Testis (tissue), 2 donors: ENCODE results near the gene PDLIM7.

Experiments used
- CTCF ChIP-seq, 3 experiments: fragments of 450-650 bp in 2 of 3; fragments of 200-600 bp in 1 of 3; sonication (generic) in 1 of 3; IDR thresholded peaks; one replicate each; pipeline ENCODE4 v1.5.1; 2016 to 2019; ENCODE audit warnings: antibody characterized with exemption in 3 of 3, mild to moderate bottlenecking in 2 of 3, moderate library complexity in 1 of 3
- POLR2A ChIP-seq: fragments of 450-650 bp; IDR thresholded peaks from one replicate; pipeline ENCODE4 v1.6.1; 2017; ENCODE audit warnings: antibody characterized with exemption, mild to moderate bottlenecking, moderate library complexity

DNA sequence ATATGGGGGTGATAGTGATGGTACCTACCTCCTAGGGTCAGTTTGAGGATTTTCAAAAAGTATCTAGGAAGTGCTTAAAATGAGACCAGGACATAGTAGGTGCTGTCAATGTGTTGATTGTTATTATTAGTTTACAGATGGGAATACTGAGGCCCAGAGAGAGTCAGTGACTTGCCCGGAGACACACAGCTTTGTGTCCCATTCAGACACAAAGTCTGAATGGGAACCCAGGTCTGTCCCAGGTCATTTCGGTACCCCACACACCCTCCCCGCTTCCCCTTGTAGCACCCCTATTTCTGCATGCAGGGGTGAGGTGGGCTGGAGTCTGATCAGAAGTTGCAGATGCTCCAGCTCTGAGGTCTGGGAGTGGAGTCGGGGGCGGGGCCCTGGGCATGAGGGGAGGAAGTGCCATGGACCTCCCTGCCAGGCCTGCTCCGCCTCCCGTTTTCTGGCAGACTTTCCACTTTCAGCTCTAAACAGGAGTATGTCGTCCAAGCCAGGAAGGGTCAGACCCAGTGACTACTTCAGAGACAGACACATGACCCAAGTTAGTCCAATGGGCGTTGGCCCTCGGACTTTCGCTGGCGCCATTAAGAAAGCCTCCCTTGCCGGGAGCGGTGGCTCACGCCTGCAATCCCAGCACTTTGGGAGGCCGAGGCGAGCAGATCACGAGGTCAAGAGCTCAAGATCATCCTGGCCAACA, 20.7 kb downstream of the PDLIM7 start:
- TF ChIP-seq CTCF (IDR thresholded peaks at IDR 0.05) (no peak), POLR2A (no peak)
